Upper lobe of right lung (tissue), 1 donor: ENCODE measurements around the gene PGM5. TPM values are rescaled to one million over a fixed set of nuclear protein-coding genes. Genes with fewer than 3 reads are reported as not detected.
"Not testable (repeated sequence)": the region's sequence is repeated elsewhere in the genome, so short reads cannot be mapped to it uniquely, and the experiment has no call there.

Experiments
- ATAC-seq: fragments of 200-7000 bp; cut with Tn5 transposase; one replicate; pipeline ENCODE4 v1.9.1; 2020; ENCODE audit warnings: mild to moderate bottlenecking, moderate library complexity
- DNase-seq: peaks from one replicate; pipeline ENCODE4 v3.0.0-alpha.2; 2020
- H3K27ac ChIP-seq: fragments of 200-600 bp; one replicate; pipeline ENCODE4 v1.8.0; 2022
- H3K27me3 ChIP-seq: fragments of 200-600 bp; one replicate; pipeline ENCODE4 v1.8.0; 2022; ENCODE audit warnings: mild to moderate bottlenecking
- H3K36me3 ChIP-seq: fragments of 200-600 bp; one replicate; pipeline ENCODE4 v1.8.0; 2022
- H3K4me1 ChIP-seq: fragments of 200-600 bp; one replicate; pipeline ENCODE4 v1.8.0; 2022
- H3K4me3 ChIP-seq: fragments of 200-600 bp; one replicate; pipeline ENCODE4 v1.8.0; 2022; ENCODE audit warnings: mild to moderate bottlenecking
- H3K9me3 ChIP-seq: fragments of 200-600 bp; one replicate; pipeline ENCODE4 v1.8.0; 2022
- intact Hi-C: fragments of 100-400 bp; cut with DNase I; formaldehyde crosslinking; loops from one replicate; pipeline ENCODE4 v1.11.0; 2022
- total RNA-seq: library from RNA; stranded (reverse); fragmentation: NEBNext Ultra II Directional; extraction: Animal tissue kit (Norgen Biotek cat#: 25700); gene quantifications from one replicate; pipeline ENCODE4 v1.2.1, GENCODE V29; 2021
- TF ChIP-seq, protein P1 (sequence below): fragments of 200-600 bp; IDR thresholded peaks from one replicate; pipeline ENCODE4 v1.8.0; 2022; ENCODE audit warnings: antibody characterized with exemption
- donor health status: DM: no; HTN: yes; CAD: no; lungs with severe emphysema.

PGM5 gene
- total RNA-seq, 1 donor from 2014 or later, result 25.0 TPM

DNA sequence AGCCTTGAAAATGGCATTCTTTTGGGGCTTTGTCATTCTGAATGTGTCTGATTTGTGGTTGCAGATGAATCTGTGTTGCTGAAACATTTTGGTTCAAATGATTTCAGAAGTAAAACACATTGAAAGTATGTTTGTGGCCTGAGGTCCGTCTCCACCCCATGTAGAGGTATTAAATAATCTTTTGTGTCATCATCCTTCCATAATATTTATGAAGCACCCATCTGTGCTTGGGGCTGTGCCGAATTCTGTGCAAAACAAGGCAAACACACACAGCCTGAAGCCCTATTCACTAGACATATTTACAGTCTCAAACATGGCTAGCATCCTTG, 40.6 kb downstream of the PGM5 start:
- H3K4me3 ChIP-seq, H3K27ac ChIP-seq, H3K9me3 ChIP-seq, intact Hi-C loops, DNase-seq, ATAC-seq, H3K27me3 ChIP-seq, H3K36me3 ChIP-seq, H3K4me1 ChIP-seq: not testable (repeated sequence)

DNA sequence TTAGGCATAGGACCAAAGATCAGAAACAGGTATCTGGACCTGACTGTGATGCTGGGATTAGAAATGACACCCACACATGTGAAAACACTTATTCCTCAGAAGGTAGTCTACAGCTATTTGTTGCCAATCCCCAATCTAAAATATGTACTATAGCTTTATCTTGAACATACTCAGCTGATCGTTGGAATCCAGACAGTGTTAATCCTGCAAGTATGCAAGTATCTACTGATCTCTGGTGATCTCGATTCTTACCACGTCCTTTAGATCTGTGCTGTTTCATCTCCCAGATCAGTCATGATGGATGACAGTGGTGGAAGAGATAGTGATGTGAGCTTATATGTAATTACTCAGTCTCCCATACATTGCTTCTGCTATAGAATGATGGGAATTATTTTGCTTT, 41.4 kb downstream of the PGM5 start:
- DNase-seq, H3K27me3 ChIP-seq, ATAC-seq, H3K4me1 ChIP-seq, intact Hi-C loops, H3K4me3 ChIP-seq, H3K36me3 ChIP-seq, H3K27ac ChIP-seq, H3K9me3 ChIP-seq: not testable (repeated sequence)

DNA sequence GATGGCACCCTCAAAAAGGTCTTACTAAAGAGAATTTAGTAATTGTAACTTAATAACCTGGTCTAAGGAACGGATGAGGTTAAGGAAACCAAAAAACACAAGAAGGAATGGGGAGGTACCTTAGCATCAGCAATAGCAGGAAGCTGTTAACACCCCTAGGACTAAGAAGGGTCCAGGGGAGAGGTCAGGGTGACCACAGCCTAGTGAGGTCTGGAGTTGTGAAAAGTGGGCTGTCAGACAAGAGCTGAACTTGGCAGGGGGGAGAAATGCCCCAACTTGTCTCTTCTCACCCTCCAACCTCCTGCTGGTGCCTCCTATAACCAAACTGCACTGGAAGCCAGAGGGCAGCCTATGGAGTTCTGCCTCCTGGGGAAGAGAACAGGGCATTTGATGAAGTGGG, 41.9 kb downstream of the PGM5 start:
- DNase-seq, ATAC-seq, intact Hi-C loops: not testable (repeated sequence)

DNA sequence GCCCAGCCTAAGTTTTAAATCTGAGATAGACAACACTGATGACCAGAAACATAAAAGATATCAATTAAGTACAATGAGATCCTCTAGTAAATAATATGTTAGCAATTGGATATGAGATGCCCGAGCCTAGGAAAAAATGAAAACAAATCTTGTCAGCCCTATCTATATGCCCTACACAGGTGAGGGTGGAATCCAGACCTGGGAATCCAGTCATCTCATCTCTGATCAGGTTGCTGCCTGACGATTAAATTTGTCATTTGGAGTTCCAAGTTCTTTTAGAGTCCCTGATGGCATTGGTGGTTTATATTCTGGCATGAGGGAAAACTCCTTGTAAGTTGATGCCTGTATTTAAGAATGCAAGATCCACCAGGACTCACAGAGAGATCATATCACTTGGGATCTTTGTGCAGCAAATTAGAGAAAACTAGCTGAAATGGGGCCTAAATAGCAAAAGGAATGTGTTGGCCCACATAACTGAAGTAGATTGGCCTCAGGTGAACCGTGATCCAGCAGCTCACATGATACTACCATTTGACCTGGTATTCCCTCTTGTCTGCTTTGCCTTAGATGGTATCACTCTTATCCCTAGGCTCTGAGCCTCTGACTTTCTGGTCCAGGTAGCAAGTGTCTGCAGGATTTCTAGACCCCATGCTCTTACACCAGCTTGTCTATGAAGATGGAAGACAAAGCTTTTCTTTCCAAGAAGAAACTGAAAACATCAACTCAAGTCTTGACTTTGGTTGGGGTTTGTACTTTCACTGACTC, 48.2 kb downstream of the PGM5 start:
- H3K4me1 ChIP-seq, H3K9me3 ChIP-seq, H3K36me3 ChIP-seq, H3K4me3 ChIP-seq, DNase-seq, ATAC-seq, H3K27ac ChIP-seq, intact Hi-C loops, H3K27me3 ChIP-seq: not testable (repeated sequence)

More for the DNA sequence above, 41.9 kb downstream of the PGM5 start:
- not testable (repeated sequence) for H3K4me1 ChIP-seq, H3K4me3 ChIP-seq, H3K36me3 ChIP-seq, H3K9me3 ChIP-seq, H3K27me3 ChIP-seq, H3K27ac ChIP-seq

DNA sequence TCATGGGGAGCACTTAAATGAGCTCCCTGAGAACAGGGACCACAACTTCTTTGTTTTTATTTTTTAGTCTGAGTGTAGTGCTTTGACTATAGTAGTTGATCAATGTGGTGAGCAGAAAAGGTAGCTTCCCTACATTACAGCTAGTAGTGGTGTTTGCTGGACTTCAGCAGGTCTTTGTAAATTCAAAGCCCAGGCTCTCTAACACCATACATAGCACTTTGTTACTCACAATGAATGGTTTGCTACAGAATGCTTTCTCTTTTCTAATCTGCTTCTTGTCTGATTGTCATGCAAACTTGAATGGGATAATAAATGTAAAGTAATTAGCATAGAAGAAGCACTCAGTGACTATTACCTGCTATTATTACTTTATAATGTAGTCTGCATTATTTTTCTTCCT, 55.5 kb downstream of the PGM5 start:
- H3K9me3 ChIP-seq, H3K27me3 ChIP-seq, H3K36me3 ChIP-seq, H3K27ac ChIP-seq, DNase-seq, H3K4me3 ChIP-seq, intact Hi-C loops, ATAC-seq, H3K4me1 ChIP-seq: not testable (repeated sequence)

DNA sequence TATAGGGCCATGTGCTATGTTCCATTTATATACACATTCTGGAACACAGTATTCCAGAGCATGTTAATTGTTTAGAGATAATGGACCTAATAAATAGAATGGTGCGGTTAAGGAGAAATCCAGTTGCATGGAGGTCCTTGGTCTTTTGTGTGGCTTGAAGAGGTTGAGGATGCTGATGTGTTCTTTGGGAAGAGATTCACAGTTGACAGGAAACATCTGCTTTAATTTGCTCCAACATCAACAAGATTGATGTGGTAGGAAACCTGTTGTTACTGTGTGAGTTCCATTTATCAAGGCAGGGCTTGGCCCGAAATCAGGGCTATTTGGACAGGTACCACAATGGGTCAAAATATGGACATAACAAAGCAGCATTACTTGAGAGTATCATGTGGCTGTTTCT, 56.3 kb downstream of the PGM5 start:
- H3K4me3 ChIP-seq, H3K27me3 ChIP-seq, H3K4me1 ChIP-seq, ATAC-seq, DNase-seq, H3K27ac ChIP-seq, H3K36me3 ChIP-seq, H3K9me3 ChIP-seq, intact Hi-C loops: not testable (repeated sequence)

DNA sequence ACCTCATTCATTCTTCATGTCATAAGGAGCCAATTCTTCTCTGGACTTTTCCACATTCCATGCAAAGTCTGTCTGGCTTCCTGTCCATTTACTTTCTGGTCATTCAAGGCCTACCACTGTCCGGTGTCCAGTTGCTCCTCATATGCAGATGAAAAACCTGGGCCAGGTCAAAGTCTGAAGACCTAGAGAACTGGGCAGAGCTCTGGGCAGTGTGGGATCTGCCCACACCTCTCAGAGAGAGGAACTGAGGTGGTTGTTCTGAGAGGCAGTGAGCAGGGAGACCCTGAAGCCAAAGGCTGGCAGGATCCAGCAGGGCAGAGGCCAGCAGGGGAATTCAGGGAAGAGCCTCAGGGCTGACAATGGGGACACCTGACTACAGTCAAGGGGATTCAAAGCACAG, 58.7 kb downstream of the PGM5 start:
- H3K4me3 ChIP-seq, H3K36me3 ChIP-seq, H3K4me1 ChIP-seq, H3K27ac ChIP-seq, intact Hi-C loops, ATAC-seq, H3K27me3 ChIP-seq, H3K9me3 ChIP-seq, DNase-seq: not testable (repeated sequence)

DNA sequence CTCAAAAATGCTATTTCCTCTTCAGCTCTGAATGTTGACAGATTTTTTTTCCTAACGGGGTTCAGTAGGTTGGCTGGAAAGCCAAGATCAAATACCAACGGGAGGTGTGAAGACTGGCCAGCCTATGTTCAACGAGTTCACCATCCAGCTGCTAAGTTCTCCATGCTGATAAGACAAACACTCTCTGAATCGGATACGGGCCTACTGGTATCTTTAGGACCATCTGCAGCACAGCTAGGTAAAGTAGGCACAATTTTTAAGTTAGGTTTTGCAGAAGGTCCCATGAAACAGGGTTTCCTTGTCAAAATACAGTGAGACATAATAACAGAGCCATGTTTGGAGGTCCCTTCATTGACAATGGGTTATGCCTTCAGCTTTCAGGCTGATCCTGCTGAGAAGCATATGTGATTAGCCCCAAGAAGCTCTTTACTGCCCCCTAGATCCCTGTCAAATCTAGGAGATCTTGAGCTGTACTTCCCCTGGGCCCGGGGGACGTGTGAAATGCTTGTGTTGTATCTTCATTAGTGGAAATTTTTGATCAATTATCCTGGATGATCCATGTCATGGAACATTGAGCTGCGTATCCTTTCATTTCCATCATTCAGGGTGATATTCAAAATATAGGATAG, 60.6 kb downstream of the PGM5 start:
- Histone ChIP-seq H3K27ac (no peak overlapping the region), H3K27me3 (no peaks in the 10 kb centered on the region), H3K4me1 (no peaks in the 10 kb centered on the region), H3K36me3 (no peaks in the 10 kb centered on the region), H3K4me3 (no peak overlapping the region), H3K9me3 (no peaks in the 10 kb centered on the region)
- no peak for DNase-seq
- ATAC-seq, result peak; percentile 49
- intact Hi-C loops, result no loop called here
- TF ChIP-seq, protein P1, sequence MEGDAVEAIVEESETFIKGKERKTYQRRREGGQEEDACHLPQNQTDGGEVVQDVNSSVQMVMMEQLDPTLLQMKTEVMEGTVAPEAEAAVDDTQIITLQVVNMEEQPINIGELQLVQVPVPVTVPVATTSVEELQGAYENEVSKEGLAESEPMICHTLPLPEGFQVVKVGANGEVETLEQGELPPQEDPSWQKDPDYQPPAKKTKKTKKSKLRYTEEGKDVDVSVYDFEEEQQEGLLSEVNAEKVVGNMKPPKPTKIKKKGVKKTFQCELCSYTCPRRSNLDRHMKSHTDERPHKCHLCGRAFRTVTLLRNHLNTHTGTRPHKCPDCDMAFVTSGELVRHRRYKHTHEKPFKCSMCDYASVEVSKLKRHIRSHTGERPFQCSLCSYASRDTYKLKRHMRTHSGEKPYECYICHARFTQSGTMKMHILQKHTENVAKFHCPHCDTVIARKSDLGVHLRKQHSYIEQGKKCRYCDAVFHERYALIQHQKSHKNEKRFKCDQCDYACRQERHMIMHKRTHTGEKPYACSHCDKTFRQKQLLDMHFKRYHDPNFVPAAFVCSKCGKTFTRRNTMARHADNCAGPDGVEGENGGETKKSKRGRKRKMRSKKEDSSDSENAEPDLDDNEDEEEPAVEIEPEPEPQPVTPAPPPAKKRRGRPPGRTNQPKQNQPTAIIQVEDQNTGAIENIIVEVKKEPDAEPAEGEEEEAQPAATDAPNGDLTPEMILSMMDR, result peak; percentile 23

DNA sequence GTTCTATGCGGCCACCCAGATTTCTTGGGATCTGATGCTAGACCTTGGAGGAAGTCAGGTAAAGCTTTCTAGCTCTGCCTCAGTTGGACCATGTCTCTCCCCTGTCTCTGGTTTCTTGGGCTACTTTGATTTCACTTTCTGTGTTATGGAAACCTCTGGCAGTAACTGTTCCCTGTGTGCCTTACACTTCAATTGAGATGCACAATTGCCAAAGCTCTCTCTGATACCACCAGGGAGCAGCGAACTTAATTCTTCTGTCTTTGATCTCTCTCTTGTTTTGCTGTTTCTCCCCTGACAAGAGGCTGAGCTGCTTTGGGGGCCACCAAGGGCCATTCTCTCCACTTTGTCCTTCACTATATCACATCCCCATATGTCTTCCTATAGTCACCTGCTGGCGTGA, 61.4 kb downstream of the PGM5 start:
- Histone ChIP-seq H3K27me3 (no peaks in the 10 kb centered on the region), H3K36me3 (no peaks in the 10 kb centered on the region), H3K9me3 (no peaks in the 10 kb centered on the region), H3K4me1 (no peaks in the 10 kb centered on the region), H3K4me3 (no peak overlapping the region), H3K27ac (no peak overlapping the region)
- no peak for ATAC-seq
- DNase-seq, result no peak
- intact Hi-C loops, result no loop called here
- TF ChIP-seq, protein P1, result no peak
